CD4-positive, alpha-beta T cell treated with Interleukin-21 for 1 hour (primary cell): Measurements from ENCODE around the gene DOCK2.
"Not testable (repeated sequence)": the region's sequence is repeated elsewhere in the genome, so short reads cannot be mapped to it uniquely, and the experiment has no call there.

Experiments used
- DNase-seq: peaks from one replicate; pipeline ENCODE4 v3.0.0-alpha.2; 2020

DOCK2 gene

GRCh38 chr5:169831331-169831730 lies 194.3 kb downstream of the DOCK2 start:
- no peak for DNase-seq

- no peak for DNase-seq
Measured at GRCh38 chr5:169832304-169832703, 195.2 kb downstream of the DOCK2 start.

DNA sequence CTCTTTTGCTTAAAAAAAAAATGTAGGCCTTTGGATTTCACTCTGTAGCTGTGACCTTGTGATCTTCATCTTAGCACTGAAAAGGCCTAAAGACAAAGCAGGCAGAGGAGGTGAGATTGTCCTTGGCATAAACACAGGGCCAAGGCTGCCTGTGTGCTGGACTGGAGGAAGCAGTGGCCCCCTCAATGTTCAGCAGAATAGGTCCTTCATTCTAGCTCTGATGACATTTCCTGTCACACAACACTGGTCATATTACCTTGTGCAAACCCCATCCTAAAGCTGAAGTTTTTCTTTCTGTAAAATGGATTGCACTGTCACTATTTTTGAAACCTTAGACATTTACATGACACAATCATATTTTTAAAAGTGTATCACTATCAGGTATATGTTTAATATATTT lies 195.8 kb downstream of the DOCK2 start:
- DNase-seq, result no peak

GRCh38 chr5:169833681-169834292 lies 196.7 kb downstream of the DOCK2 start:
- DNase-seq, result not testable (repeated sequence)

GRCh38 chr5:169834540-169834939 lies 197.5 kb downstream of the DOCK2 start:
- DNase-seq, result not testable (repeated sequence)

- no peak for DNase-seq
Measured at GRCh38 chr5:169836835-169837536, 199.9 kb downstream of the DOCK2 start.

GRCh38 chr5:169837686-169838085 lies 200.6 kb downstream of the DOCK2 start:
- DNase-seq, result no peak

DNA sequence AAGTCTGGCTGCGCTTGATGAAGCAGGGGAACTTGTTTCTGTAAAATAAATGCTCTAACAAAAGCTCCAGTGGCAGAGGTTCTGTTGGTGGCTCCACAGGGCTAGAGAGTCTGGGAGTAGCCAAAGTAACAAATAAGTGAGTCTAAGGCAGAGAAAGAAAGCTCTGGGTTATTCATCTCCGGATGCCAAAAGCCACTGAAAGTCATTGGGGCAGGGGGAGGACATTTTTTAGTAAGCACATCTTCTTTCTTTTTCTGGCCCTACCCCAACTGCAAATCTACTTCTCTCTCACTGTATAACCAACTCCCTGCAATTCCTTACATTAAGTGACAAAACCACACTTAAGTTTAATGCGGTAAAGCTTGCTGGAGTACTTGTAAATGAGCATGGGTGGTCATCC lies 201.6 kb downstream of the DOCK2 start:
- no peak for DNase-seq

GRCh38 chr5:169840405-169840804 lies 203.3 kb downstream of the DOCK2 start:
- no peak for DNase-seq

DNA sequence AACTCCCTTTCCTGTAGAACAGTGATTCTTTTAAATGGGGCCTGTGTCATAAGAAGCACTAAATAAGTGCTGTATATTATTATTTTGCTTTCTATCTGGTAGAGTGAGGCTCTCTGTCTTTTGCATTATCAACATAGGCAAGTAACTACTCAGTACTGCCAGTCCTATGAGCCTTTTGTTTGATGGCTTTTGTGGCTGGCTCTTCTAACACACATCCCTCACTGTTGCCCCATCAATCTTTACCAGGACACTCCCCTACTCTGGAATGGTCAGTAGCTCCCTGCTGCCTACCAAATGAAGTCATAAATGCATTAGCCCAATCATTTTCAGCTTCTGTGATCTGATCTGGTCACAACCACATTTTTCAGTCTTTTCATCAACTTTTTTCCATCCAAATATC lies 205.6 kb downstream of the DOCK2 start:
- no peak for DNase-seq

- no peak for DNase-seq
Measured at GRCh38 chr5:169847519-169847918, 210.4 kb downstream of the DOCK2 start.

GRCh38 chr5:169848271-169848670 lies 211.2 kb downstream of the DOCK2 start:
- no peak for DNase-seq

GRCh38 chr5:169848792-169849191 lies 211.7 kb downstream of the DOCK2 start:
- no peak for DNase-seq

DNA sequence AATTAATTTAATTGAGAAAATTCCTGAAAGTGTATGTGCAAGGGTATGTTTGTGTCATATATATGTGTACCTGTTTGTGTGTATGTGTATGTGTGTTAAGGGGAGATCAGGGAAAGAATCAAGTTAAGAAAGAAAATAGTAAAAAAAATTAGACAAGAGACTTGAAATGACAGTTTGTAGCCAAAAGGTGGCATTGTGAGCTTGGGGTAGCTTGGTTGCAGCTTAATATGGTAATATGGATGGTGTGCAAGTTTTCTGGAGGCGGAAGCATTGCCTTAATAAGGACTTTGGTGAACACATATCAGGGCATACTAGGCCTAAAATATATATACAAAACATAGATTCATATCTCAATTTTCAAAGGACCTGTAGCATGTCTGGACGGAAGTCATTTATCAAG lies 213.3 kb downstream of the DOCK2 start:
- DNase-seq, result no peak

- no peak for DNase-seq
Measured at GRCh38 chr5:169851321-169851850, 214.3 kb downstream of the DOCK2 start.

- DNase-seq, result no peak
Measured at GRCh38 chr5:169856571-169856970, 219.5 kb downstream of the DOCK2 start.

GRCh38 chr5:169860585-169860984 lies 223.5 kb downstream of the DOCK2 start:
- DNase-seq, result no peak

- no peak for DNase-seq
Measured at GRCh38 chr5:169861433-169861832, 224.4 kb downstream of the DOCK2 start.

DNA sequence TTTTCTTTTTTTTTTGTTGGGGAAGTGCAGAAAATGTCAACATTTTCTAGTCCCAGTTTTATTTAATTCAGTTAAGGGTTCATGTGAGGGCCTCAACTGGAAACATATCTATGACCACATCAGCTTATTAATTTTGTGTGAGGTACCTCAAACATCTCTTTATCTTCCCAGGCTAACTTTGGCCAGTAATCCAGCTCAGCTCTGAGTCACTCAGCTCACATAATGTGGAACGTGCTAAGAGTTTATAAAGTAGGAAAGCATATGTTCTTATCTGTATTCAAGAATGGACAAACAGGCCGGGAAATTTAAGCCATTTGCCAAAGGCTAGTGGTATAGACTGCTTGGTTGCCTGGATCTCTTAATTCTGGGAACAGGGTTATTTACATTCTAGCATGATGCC lies 224.9 kb downstream of the DOCK2 start:
- DNase-seq, result no peak

DNA sequence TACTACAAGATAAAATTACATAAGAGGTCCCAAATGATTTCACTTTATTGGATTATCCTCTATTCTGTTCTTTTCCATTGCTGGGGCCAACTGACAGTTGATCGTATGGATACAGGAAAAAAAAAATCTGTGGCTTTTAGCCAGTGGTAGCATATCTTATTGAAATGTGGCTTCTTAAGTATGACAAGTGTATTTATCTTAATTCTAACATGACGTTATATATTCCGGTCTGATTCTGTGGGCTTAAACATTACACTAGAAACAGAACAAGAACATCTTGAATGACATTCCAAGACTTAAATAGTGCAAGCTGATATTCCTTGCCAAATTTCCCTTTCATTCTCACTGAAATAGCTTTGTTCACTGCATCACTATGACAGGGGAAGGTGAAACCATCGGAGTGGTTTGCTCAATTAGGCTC lies 225.3 kb downstream of the DOCK2 start:
- no peak for DNase-seq

DNA sequence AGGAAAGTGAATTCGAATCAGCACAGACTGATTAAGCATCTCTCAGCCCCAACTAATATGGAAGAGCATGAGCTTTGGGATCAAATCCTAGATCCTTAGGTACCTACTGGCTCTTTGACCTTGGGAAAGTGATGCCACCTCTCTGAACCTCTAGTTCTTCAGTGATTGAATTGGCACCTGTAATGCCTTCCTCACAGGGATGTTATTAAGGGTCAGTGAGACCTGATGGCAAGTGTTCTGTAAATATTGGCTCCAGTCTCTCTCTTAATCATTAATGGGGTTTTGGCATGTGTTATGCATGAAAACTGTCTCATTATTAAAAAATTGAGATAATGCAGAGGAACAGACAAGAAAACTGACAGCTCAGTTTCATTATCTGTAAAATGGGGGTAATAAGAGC lies 227.4 kb downstream of the DOCK2 start:
- DNase-seq, result no peak

- DNase-seq, result no peak
Measured at GRCh38 chr5:169867347-169867746, 230.3 kb downstream of the DOCK2 start.

GRCh38 chr5:169869066-169869465 lies 232.0 kb downstream of the DOCK2 start:
- no peak for DNase-seq

DNA sequence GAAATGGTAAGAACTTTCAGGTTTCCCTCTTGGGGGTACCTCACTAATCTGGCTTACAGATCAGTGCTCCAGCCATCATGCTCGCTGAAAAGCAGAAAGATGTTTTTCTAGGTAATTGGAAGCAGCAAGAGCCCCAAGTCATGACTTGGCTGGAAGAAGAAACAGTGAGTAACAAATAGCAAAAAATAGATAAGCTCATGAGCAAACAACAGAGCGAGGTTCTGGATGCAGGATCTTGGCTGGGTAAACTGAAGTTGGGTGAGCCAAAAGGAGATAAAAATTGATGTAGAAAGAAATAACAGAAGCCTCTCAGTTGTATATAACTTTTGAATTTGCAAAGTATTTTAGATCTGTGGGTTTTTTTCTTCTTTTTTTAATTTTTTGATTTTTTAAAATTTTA lies 233.1 kb downstream of the DOCK2 start:
- no peak for DNase-seq
